RKO (cell line): ENCODE measurements around the gene GABRB3.

Experiments used
- DNase-seq: peaks from one replicate; pipeline ENCODE4 v3.0.0-alpha.2; 2016; ENCODE audit warnings: low spot score

The GABRB3 gene

GRCh38 chr15:26772154-26773066 is at the start of gene GABRB3:
TSS of gene GABRB3 (minus strand) at chr15:26773066.
- no peak for DNase-seq

DNA sequence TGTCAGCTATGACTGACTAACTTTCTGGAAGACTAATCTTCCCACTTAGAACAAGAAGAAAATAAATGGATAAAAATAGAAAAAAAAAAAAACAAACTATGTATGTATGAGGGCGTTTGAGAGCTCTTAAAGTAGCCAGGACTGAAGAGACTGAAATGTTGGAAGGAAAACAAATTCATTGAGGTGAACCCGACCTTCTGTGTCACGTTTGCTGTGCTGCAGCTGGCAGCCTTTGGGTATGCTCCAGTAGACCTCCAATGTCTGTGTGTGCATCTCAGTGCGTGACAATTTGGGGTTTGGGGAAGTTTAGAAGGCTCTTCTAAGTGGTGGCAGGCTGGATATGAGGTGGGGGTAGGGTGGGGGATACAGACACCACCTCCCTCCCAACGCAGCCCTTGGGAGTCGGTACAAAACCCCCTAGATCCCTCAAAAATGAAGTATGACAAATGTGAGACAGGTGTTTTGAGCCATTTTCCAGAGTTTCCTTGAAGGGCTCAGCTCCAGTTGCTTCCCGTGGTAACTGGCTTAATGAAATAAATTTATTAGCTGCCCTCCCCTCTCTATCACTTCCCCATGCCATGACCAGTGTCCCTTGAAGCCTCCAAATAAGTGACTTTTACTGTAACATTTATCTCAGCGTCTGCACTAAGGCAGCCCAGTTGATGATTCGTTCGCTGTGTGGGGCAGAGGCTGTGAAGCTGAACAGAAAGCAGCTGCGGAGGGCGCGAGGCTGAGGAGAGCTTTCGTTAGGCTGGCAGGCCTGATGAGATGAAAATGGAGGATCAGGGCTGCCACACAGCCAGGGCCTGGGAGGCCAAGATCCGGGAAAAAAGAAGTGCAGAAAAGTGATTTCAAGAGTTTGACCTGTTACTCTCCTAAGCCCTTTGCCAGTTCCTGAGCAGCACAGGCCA is 34.9 kb upstream of the GABRB3 start:
- no peak for DNase-seq

DNA sequence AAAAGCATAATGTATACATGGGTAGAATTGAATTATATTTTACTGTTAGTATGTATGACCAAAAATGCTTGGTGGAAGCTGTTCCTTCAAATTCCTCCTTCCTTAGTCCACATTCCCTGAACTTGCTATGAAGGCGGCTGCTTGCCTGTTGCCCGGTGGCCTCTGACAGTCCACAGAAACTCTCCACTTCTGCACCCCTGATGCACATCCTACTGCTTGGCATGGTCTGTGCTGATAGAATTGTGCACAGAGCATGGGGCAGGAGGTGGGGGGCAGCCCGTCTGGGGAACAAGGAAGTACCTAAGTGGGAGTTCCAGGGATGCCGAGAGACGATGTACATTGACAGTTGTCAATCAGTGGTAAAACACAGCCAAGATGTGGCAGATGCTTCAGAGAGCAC is 33.7 kb upstream of the GABRB3 start:
- DNase-seq = no peak

DNA sequence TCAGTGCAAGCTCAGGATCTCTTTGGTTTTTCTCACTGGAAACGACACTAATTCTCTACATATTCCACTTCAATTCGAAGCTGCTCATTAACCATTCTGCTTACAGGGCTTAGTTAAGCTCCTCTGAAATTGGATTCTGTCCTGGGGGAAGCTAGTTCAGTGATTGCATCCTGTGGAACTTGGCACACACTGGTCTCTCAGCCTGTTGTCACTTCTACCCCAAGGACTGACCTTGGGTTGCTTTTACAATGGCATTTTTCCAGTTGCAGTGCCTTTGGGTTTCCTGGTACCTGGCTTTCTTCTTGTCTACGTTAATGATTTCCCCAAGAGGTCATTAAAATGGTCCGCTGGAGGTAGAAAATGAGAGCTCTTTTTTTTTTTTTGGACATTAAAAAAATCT is 33.3 kb upstream of the GABRB3 start:
- no peak for DNase-seq

GRCh38 chr15:26805470-26805869 is 32.6 kb upstream of the GABRB3 start:
- no peak for DNase-seq

DNA sequence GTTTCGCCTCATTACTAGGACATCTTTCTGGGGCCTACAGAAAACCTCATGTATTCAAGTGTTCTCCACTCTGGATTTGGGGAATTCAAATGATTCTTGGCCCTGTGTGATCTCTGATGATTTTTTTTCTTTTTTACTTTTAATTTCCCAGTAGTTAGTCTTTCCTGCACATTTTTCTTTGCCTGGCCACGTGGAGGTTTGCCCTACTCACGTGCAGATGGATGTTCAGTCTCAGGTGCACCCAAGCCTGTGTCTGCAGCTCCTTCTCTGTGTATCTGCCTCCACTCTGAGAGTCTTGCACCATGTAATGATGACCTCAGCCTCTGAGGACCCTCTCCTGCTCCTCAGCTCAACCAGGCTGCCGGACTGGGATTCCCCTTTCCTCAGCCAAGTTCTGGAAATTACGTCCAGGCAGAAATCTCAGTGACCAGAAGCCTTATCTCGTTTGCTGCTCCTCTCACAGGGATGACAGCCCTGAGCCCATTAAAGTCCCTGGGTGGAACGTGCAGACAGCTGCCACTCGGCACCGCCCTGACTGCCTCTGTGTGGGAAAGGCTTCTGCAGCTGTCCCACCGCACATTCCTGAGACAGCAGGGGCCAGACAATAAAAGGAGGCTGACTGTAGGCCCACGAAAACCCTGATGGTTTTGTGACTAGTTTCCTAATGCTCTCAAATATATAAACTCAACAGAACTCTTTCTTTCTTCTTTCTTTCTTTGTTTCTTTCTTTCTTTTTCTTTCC is 31.4 kb upstream of the GABRB3 start:
- no peak for DNase-seq

DNA sequence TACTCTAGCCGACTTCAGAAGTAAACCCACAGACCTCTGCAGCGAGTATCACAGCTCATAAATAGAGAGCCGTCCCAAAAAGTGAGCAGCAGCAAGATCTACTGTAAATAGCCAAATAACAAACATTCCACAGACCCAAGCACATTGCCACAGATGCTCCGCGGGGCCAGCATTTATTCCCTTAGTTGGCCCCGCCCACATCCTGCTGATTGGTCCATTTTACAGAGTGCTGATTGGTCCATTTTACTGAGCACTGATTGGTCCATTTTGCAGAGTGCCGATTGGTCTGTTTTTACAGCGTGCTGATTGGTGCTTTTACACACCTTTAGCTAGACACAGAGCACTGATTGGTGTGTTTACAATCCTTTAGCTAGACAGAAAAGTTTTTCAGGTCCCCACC is 17.3 kb upstream of the GABRB3 start:
- no peak for DNase-seq

DNA sequence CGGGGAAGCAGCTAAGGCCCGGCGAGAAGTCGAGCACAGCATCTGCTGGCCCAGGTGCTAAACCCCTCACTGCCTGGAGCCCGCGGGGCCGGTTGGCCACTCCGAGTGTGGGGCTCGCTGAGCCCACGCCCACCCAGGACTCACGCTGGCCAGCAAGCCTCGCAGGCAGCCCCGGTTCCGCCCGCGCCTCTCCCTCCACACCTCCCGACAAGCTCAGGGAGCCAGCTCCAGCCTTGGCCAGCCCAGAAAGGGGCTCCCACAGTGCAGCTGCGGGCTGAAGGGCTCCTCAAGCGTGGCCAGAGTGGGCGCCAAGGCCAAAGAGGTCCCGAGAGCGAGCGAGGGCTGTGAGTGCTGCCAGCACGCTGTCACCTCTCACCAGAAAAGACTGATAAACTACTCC is 8.9 kb upstream of the GABRB3 start:
- no peak for DNase-seq

- no peak for DNase-seq
Observed at GRCh38 chr15:26773917-26774316, 1.1 kb upstream of the GABRB3 start.

DNA sequence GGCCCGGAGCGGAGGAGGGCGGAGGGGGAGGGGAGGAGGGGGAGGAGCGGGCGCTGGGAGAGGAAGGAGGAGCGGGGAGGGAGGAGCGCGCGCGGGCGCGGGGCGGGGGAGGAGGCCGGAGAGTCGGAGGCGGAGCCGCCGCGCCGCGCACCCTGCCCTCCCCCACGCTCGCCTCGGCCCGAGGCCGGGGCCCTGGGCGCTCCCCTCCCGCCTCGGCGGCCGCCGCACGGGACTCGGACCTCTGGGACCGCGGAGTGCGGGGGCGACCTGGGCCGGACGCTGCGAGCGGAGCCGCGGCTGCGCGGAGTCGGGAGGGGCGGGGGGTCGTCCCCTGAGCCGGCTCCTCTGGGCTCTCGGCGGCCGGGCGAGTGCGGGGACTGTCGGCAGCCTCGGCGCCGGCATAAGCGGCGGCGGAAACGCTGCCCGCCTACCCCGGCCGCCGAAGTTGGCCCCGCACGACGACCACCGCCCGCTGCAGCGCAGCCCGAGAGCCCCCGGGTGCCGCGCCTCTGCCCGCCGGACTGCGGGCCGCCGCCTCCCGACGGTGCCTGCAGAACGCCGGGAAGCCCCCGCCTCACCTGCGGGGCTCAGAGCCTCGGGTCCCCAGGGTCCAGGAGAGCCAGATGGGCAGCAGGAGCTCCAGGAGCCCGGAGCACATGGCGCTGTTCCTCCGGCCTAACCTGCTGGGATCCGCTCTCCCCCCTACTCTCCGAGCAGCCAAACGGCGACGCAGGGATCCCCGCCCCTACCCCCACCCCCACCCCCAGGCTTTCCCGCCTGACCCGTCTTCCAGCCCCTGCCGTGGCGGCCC is 406 bp upstream of the GABRB3 start:
- DNase-seq = no peak

GRCh38 chr15:26771578-26772153 is 1.2 kb downstream of the GABRB3 start:
- no peak for DNase-seq

DNA sequence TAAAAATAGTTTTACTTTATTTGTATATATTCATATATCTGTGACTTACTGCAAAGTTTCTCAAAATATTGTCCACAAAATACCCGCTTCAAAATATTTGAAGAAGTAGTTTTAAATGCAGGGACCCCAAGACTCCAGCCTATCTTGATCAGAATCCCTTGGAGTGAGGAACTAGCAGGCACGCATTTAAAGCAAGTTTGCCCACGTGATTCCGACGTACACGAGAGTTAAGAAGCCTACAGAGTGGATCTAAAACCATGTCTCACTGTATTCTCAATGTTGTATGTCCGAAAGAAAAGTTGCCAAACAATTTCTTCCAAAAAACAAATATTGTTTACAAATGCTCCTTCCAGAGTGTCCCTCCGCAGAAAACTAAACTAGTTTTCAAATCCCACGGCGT is 1.7 kb downstream of the GABRB3 start:
- no peak for DNase-seq

DNA sequence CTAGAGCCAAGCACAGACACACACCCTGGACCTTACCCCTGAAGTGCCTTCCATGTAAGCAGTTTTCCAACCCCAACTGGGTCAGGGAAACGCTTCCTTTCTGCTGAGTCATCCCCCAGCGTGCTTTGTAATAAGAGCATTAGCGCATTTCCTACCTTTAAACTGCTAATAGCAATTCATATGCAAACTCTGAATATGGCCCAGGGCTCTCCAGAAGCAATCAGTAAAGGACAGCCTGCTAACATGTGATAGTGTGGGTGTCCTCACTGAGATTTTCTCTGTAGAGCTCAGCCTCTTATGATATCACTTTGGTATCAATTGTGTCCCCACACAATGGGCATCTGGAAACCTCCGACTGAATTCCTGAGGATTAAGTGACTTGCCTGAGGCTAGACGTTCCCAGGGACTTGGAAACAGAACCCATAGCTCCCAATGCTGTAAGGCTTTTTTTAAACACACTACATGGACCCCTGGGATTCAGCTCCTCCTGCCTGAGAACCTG is 5.6 kb downstream of the GABRB3 start:
- no peak for DNase-seq

GRCh38 chr15:26766262-26766661 is 6.6 kb downstream of the GABRB3 start:
- no peak for DNase-seq

DNA sequence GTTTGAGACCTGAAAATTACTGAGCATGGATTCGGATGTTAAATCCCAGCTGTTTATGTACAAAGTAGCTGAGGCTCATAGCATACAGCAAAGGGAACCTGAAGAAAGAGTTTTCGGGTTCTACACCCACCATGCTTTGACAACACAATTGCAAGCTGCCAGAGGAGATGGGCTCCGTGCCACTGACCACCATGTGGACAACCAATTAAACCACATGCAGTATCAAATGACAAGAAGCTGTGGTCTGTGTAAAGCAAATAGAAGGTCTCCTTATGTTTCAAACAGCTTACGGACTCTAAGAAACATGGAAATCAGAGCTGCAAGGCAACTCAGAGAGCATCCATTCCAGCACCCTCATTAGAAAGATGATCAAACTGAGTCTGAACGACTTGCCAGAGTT is 12.9 kb downstream of the GABRB3 start:
- DNase-seq = no peak

DNA sequence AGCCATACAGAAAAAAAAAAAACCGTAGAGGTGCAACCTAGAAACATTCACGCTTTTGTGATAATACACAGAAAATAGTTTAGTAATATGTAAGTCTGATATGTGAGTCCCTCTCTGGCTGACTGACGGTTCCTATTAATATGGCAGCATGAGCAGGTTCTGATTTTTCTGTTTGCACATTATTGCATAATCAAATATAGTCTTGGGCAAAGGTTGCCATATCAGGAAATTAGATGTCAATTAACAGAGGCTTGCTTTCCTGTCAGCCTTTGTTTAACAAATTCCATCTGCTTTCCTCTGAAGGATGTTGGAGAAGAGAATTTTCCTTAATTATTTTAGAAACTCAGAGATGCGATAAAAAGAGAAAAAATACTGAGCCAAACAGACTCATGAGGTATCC is 14.8 kb downstream of the GABRB3 start:
- DNase-seq = no peak

DNA sequence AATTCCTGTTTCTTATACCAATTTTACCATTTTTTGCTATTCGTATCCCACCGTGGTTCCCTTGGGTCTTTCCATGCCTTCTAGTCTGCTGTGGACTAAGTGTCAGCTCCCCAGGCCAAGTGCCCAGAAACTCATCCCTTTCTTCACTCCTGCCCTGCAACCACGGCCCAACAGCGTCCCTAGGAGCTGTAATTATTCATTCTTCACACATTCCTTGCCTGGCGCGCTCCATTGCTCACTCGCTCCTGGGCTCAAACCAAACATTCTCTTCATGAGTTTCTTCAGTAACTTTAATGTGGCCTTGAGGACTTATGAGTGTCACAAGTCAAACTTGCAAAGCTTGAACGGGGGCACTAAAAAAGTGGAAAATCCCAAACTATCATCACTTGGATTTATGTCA is 15.7 kb downstream of the GABRB3 start:
- no peak for DNase-seq

DNA sequence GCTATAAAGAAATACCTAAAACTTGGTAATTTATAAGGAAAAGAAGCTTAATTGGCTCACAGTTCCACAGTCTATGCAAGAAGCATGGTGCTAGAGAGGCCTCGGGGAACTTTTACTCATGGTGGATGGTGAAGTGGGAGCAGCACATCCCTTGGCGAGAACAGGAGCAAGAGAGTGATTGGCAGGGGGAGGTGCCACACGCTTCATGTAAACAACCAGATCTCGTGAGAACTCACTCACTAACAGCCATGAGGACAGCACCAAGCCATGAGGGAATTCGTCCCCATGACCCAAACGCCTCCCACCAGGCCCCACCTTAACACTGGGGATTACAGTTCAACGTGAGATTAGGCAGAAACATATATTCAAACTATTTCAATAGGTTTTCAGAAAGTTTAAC is 28.0 kb downstream of the GABRB3 start:
- DNase-seq = no peak

DNA sequence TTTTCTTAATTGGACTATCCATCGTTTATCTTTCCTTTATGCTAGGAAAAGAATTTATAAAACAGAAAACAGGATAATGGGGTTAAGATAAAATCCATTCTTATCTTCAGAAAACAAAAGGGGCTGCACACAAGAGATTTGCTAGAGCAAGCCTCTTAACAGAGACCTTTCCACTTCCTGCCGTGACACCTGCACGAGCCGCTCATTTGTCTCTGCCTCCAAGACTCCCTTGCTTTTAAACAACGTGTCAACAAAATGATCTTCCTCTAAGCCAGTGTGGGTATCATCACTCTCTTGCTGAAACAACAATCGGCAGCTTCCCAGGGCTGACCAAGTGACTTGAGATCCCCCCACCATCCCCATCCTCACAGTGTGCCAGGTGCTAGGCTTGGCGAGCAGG is 33.1 kb downstream of the GABRB3 start:
- DNase-seq = no peak

DNA sequence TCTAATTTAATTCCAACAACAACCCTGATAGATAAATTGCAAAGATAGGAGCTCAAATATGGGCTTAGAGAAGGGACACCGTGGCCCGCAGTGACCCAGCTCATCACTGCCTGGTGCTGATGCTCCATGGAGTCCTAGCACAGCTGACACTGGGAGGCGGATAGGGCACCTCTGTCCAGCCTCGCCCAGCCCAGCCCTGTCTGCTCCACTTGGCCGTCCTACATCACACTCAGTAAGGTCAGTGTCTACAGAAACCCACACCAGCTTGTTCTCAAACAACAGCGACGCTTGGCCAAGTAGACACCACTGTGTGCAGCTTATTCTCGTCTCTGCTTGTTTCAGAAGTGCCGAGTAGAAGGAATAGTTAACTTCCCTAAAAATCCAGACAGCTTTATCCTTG is 33.9 kb downstream of the GABRB3 start:
- no peak for DNase-seq
